ENCODE results near the gene PRDM16.

PRDM16 gene

DNA sequence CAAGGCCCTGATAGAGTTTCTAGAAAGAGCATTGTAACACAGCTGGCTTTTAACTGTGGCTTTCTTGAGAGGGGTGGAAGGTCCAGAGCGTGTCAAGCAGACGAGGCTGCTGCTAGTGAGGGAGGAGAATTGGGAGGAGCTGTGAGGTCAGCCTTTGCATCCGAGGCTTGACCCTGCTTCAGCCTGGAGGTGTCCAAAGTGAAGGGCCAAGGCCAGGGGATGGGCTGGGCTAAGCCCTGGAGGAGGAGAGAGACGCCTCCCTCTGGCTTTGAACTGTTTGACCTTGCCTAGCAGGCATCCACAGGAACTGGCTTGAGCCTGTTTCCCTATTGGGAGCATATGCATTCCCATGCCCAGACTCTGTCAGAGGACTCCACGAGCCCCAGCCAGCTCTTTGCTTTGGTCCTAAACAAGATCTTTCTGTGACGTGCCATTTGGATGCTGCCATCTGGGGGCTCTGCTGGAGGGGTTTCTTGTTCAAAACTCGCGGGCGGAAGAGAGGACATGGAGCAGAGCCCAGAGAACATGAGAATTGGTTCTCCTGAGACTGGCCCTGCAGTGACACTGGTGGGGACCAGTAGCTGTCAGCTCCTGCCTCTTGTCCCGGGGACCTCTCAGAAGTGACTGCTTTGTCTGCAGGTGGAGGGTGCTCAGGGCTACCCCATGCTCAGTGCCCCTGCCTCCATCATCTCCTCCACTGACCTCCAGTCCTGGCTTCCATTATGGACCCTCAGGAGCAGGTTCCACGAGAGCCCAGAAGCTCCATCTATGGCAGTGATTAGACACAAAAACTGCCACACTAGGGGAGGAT, 42.2 kb upstream of the PRDM16 start:
- no peak for ATAC-seq
- TF ChIP-seq ISL1 (CRISPR knock-in tag; IDR thresholded peaks at IDR 0.05) (no peak), SNAI2 (CRISPR knock-in tag; IDR thresholded peaks at IDR 0.05) (no peak), ZNF70 (CRISPR knock-in tag; IDR thresholded peaks at IDR 0.05) (no peak), TOX (CRISPR knock-in tag; IDR thresholded peaks at IDR 0.05; ENCODE audit: borderline replicate concordance) (no peak), TCF4 (CRISPR knock-in tag; IDR thresholded peaks at IDR 0.05; ENCODE audit: borderline replicate concordance) (no peak), ESRRG (CRISPR knock-in tag; IDR thresholded peaks at IDR 0.05) (no peak), OSR1 (CRISPR knock-in tag; IDR thresholded peaks at IDR 0.05) (no peak), GLIS3 (CRISPR knock-in tag; IDR thresholded peaks at IDR 0.05) (no peak), ZNF565 (CRISPR knock-in tag; conservative IDR thresholded peaks at IDR 0.05; ENCODE audit: low read depth) (no peak), ZFP3 (CRISPR knock-in tag; IDR thresholded peaks at IDR 0.05) (no peak)
- TF ChIP-seq, protein P1, sequence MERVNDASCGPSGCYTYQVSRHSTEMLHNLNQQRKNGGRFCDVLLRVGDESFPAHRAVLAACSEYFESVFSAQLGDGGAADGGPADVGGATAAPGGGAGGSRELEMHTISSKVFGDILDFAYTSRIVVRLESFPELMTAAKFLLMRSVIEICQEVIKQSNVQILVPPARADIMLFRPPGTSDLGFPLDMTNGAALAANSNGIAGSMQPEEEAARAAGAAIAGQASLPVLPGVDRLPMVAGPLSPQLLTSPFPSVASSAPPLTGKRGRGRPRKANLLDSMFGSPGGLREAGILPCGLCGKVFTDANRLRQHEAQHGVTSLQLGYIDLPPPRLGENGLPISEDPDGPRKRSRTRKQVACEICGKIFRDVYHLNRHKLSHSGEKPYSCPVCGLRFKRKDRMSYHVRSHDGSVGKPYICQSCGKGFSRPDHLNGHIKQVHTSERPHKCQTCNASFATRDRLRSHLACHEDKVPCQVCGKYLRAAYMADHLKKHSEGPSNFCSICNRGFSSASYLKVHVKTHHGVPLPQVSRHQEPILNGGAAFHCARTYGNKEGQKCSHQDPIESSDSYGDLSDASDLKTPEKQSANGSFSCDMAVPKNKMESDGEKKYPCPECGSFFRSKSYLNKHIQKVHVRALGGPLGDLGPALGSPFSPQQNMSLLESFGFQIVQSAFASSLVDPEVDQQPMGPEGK (CRISPR knock-in tag; IDR thresholded peaks at IDR 0.05; ENCODE audit: borderline replicate concordance) = no peak
- TF ChIP-seq, protein P2, sequence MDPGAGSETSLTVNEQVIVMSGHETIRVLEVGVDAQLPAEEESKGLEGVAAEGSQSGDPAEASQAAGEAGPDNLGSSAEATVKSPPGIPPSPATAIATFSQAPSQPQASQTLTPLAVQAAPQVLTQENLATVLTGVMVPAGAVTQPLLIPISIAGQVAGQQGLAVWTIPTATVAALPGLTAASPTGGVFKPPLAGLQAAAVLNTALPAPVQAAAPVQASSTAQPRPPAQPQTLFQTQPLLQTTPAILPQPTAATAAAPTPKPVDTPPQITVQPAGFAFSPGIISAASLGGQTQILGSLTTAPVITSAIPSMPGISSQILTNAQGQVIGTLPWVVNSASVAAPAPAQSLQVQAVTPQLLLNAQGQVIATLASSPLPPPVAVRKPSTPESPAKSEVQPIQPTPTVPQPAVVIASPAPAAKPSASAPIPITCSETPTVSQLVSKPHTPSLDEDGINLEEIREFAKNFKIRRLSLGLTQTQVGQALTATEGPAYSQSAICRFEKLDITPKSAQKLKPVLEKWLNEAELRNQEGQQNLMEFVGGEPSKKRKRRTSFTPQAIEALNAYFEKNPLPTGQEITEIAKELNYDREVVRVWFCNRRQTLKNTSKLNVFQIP (CRISPR knock-in tag; IDR thresholded peaks at IDR 0.05; ENCODE audit: borderline replicate concordance, low read depth) = no peak

DNA sequence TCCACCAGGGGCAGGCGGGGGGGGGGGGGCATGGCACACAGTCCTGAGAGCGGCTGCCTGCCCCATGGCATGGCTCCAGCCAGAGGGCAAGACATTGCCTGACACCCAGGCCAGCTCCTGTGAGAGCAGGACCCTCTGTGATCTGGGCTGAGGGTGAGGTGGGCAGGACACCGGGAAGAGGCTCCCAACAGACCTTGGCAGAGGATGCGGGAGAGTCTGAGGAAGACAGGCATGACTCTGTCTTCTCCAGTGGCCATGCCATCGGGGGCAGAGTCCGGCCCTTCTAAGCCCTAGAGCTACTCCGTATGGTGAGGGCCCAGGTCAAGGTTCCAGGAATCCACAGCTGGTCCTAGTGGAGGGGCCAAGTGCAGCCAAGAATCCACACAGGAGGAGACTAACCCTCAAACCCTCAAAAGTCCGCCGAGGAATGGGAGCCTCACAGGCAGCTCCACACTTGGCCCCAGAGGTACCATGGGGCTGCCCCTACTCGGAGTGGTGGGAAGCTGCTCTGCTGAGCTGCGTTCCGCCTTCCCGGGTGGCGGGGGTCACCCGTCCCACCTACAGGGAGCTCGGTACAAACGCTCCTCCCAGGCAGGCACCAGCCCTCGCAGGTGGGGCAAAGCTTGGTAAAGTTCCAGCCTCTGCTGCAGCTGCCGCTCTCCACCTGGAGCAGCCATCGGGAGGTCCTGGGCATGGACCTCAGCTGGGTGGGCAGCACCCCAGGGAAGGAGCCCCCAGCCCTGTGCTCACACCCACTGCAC, 41.2 kb upstream of the PRDM16 start:
- TF ChIP-seq ZNF8 (CRISPR knock-in tag; IDR thresholded peaks at IDR 0.05) = no peak
- TF ChIP-seq, protein P3, sequence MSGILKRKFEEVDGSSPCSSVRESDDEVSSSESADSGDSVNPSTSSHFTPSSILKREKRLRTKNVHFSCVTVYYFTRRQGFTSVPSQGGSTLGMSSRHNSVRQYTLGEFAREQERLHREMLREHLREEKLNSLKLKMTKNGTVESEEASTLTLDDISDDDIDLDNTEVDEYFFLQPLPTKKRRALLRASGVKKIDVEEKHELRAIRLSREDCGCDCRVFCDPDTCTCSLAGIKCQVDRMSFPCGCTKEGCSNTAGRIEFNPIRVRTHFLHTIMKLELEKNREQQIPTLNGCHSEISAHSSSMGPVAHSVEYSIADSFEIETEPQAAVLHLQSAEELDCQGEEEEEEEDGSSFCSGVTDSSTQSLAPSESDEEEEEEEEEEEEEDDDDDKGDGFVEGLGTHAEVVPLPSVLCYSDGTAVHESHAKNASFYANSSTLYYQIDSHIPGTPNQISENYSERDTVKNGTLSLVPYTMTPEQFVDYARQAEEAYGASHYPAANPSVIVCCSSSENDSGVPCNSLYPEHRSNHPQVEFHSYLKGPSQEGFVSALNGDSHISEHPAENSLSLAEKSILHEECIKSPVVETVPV (CRISPR knock-in tag; IDR thresholded peaks at IDR 0.05) = no peak
- TF ChIP-seq, protein P2 (CRISPR knock-in tag; IDR thresholded peaks at IDR 0.05; ENCODE audit: borderline replicate concordance, low read depth) = no peak

DNA sequence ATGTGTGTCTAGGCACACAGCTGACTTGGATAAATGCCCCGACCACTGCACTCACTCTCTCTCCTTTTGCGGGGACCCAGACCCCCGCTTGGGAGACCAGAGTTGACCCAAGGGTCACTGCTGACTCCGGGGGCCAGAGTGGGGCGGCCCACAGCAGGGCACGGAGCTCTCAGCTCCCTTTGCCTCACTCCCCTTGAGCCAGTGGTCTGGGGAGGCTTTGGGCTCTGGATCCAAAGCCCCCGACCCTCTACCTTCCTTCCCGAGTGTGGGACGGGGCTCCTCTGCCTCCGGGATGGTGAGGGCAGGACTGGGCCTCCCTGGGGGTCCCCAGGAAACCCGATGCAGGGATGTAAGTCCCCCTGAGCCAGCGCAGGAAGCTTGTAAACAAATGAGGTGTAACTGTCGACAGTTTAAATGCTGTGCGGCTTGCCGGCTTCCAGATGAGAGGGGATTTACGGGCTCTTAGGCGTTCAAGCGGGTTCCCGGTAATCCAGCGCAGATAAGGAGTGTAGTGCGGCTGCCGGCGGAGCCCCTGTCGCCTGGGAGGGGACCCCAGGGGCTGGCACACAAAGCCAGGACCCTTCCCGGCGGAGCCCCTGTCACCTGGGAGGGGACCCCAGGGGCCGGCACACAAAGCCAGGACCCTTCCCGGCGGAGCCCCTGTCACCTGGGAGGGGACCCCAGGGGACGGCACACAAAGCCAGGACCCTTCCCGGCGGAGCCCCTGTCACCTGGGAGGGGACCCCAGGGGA, 40.3 kb upstream of the PRDM16 start:
- ATAC-seq = no peak
- no peak for TF ChIP-seq ARNTL (CRISPR knock-in tag; IDR thresholded peaks at IDR 0.05; ENCODE audit: borderline replicate concordance, low read depth)
- no peak for TF ChIP-seq TCF4 (CRISPR knock-in tag; IDR thresholded peaks at IDR 0.05; ENCODE audit: borderline replicate concordance)
- TF ChIP-seq ISL1 (CRISPR knock-in tag; IDR thresholded peaks at IDR 0.05) = no peak
- TF ChIP-seq GLIS3 (CRISPR knock-in tag; IDR thresholded peaks at IDR 0.05) = no peak
- TF ChIP-seq ESRRG (CRISPR knock-in tag; IDR thresholded peaks at IDR 0.05) = no peak
- TF ChIP-seq OSR1 (CRISPR knock-in tag; IDR thresholded peaks at IDR 0.05) = no peak

More for the DNA sequence above, 41.2 kb upstream of the PRDM16 start:
- no peak for ATAC-seq

DNA sequence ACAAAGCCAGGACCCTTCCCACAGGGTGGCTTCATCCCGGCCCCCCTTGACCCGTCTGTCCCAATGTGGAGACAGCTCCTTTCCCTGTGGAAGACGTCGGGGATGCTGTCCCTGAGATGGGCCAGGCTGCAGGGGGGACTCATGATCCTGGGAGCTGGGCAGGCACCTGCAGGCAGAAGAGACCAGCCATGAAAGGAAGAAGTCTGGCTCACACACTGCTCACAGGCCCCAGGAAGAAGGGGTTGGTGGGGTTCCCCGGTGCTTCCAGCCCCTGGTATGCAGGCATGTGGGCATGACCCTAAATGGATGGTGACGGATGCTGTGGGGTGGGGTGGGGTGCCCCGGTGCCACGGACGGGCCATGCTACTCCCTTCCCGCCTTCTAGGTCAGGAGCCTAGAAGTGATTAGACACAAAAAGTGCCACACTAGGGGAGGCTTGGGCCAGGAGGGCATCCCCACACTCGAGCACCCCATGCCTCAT, 39.5 kb upstream of the PRDM16 start:
- ATAC-seq = no peak
- TF ChIP-seq RARB (CRISPR knock-in tag; IDR thresholded peaks at IDR 0.05) = no peak
